Measurements from ENCODE around the gene WDR27.

WDR27 gene

DNA sequence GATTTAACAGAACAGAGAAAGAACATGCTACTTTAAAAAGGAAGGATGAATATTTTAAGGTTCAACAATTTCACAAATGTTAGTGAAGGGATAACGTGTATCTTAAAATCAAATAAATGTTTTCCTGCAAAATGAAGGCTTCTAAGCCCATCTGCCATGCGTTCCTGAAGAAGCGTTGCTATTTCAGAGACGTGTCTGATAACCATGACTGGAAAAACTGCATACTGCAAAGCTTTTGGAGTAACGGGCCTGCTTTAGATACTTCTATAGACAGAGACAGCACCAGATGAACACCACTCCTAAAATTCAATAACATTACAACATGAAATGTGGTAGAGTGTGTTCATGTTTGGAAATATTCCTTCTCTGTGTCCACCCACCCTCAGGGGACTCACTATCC is 126.0 kb downstream of the WDR27 start:
- no peak overlapping the region for H3K27ac ChIP-seq (ENCODE audit: low read depth, low read length)
- H3K27me3 ChIP-seq (ENCODE audit: control insufficient read depth, insufficient read depth, low read length), result no peaks in the 10 kb centered on the region
- no peaks in the 10 kb centered on the region for H3K36me3 ChIP-seq (ENCODE audit: control insufficient read depth, insufficient read depth, low read length)
- H3K4me3 ChIP-seq (ENCODE audit: low read length), result no peak overlapping the region
- no peak overlapping the region for H3K9ac ChIP-seq (ENCODE audit: low read length)
- H3K4me1 ChIP-seq (ENCODE audit: control insufficient read depth, insufficient read depth, low read length), result no peaks in the 10 kb centered on the region

DNA sequence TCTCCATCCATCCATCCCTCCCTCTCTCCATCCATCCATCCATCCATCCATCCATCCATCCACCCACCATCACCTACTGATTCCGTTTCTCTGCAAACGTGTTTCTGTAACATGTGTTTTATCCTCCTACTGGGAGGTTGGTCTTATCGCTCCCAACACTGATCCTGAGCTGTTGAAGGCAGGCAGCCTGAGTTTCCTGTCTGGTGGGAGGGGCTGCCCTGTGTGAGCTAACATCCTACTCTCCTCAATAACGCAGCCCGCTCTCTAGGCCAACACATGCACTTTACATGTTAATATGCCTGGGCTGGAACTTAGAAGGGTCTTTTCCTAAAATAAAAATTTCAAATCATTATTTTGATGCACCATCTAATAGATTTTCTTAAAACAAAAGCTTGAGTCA is 126.5 kb downstream of the WDR27 start:
- no peak overlapping the region for H3K9ac ChIP-seq (ENCODE audit: low read length)
- no peaks in the 10 kb centered on the region for H3K36me3 ChIP-seq (ENCODE audit: control insufficient read depth, insufficient read depth, low read length)
- H3K4me3 ChIP-seq (ENCODE audit: low read length), result no peak overlapping the region
- H3K27ac ChIP-seq (ENCODE audit: low read depth, low read length), result no peak overlapping the region
- H3K4me1 ChIP-seq (ENCODE audit: control insufficient read depth, insufficient read depth, low read length), result no peaks in the 10 kb centered on the region
- H3K27me3 ChIP-seq (ENCODE audit: control insufficient read depth, insufficient read depth, low read length), result no peaks in the 10 kb centered on the region

DNA sequence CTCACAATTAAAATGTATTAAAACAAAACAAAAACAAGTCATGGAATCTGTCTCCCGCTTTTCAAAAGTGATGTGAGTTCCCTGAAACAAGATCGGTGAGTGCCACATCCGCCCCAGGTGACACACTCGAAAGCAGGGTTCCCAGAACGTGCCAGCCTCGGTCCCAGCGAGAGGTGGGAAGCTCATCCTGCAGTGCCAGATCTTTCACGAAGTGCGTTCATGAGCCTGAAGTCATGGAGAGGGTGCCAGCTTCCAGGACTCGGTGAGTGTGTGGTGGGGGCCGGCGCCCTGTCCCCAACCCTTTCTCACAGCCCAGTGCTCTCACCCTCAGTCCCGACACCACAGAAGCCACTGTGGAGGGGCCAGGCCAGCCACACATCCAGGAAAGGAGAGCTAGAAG is 127.4 kb downstream of the WDR27 start:
- no peaks in the 10 kb centered on the region for H3K36me3 ChIP-seq (ENCODE audit: control insufficient read depth, insufficient read depth, low read length)
- H3K27ac ChIP-seq (ENCODE audit: low read depth, low read length), result no peak overlapping the region
- H3K4me1 ChIP-seq (ENCODE audit: control insufficient read depth, insufficient read depth, low read length), result no peaks in the 10 kb centered on the region

DNA sequence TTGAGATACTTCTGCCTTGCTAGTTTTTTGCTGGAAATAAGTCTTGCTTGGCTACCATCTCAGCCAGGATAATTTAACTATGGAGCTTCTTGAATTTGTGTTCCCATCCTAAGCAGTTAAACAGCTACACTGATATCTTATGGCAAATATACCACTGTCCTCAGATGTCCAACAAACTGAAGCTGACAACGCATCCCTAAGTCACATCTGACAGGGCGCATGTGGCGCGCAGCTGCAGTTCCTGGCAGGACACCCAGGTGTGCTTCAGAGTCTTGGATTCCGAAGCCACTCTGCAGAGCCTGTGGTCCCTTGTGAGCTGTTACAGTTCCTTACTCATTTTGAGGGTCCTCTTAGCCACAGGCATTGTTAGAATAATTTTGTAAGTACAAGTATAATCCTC is 127.9 kb downstream of the WDR27 start:
- Histone ChIP-seq H3K27me3 (ENCODE audit: control insufficient read depth, insufficient read depth, low read length) (no peaks in the 10 kb centered on the region), H3K4me3 (ENCODE audit: low read length) (no peak overlapping the region), H3K27ac (ENCODE audit: low read depth, low read length) (no peak overlapping the region), H3K9ac (ENCODE audit: low read length) (no peak overlapping the region), H3K4me1 (ENCODE audit: control insufficient read depth, insufficient read depth, low read length) (no peaks in the 10 kb centered on the region), H3K36me3 (ENCODE audit: control insufficient read depth, insufficient read depth, low read length) (no peaks in the 10 kb centered on the region)

More for the DNA sequence above, 127.4 kb downstream of the WDR27 start:
- H3K27me3 ChIP-seq (ENCODE audit: control insufficient read depth, insufficient read depth, low read length), result no peaks in the 10 kb centered on the region
- H3K9ac ChIP-seq (ENCODE audit: low read length), result no peak overlapping the region
- no peak overlapping the region for H3K4me3 ChIP-seq (ENCODE audit: low read length)

DNA sequence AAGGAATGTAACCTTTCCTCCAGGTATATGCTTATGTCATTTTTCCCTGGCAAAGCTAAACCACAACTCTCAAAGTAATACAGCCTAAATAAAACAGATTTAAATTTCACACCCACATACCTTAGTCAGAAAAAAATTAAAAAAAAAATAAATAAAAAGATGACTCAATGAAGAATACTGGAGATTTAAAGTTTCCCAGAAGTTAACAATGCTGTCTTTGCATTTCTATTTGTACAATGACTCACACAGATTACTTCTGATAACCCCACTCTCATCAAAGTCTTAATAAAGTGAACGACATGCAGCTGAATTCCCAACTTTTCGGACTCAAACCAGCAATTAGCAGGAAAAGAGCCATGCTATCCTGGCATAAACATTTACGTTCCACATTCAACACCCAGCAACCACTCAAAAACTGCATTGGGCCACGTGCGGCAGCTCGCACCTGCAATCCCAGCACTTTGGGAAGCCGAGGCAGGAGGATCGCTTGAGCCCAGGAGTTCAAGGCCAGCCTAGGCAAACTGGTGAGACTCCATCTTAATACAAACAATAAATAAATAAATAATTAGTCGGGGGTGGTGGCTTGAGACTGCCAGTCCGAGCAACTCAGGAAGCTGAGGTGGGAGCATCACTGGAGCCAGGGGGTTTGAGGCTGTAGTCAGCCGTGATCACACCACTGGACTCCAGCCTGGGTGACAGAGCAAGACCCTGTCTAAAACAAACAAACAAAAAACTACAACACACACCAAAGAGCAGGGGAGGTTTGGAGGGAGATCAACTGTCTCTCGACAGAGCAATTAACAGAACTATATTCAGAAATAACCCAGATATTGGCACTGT is 130.5 kb downstream of the WDR27 start:
- Histone ChIP-seq H3K27me3 (ENCODE audit: control insufficient read depth, insufficient read depth, low read length) (no peaks in the 10 kb centered on the region), H3K27ac (ENCODE audit: low read depth, low read length) (no peak overlapping the region), H3K36me3 (ENCODE audit: control insufficient read depth, insufficient read depth, low read length) (no peaks in the 10 kb centered on the region), H3K4me1 (ENCODE audit: control insufficient read depth, insufficient read depth, low read length) (no peaks in the 10 kb centered on the region), H3K9ac (ENCODE audit: low read length) (no peak overlapping the region), H3K4me3 (ENCODE audit: low read length) (no peak overlapping the region)

DNA sequence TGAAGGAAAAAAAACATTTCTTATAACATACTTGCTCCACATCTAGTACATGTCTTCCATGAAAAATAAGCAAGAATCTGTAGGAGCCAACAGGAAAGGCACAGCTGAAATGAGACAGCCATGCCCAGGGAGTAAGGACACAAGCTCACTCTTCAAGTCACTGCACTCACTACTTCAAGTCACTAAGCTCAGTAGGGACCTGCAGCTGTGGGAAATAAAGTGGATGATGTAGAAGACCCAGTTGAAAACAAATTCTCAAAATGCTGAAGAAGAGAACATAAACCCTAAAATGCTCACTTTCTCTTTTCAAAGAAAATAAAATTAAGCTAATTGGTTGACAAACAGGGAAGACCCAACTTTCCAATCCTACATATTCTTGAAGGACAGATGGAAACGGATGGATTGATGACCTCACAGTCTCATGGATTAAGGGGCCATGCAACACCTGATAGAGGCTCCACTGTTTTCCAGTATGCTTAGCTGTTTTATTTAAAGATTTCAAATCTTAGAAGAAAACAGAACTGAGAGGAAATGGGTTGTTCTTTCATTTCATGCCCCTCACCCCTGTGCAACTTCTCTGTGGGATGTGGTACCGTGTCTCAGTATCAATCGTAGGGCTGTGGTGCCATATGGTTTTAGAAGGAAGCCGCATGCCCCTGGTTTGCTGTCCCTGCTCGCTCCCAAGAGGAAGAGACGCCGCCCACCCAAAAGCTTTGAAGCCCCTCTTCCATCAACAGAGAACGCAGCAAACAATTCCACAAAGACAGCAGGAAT is 133.3 kb downstream of the WDR27 start:
- H3K36me3 ChIP-seq (ENCODE audit: control insufficient read depth, insufficient read depth, low read length), result no peaks in the 10 kb centered on the region
- H3K4me1 ChIP-seq (ENCODE audit: control insufficient read depth, insufficient read depth, low read length), result no peaks in the 10 kb centered on the region
- H3K4me3 ChIP-seq (ENCODE audit: low read length), result no peak overlapping the region
- no peaks in the 10 kb centered on the region for H3K27me3 ChIP-seq (ENCODE audit: control insufficient read depth, insufficient read depth, low read length)
- H3K9ac ChIP-seq (ENCODE audit: low read length), result no peak overlapping the region
- no peak overlapping the region for H3K27ac ChIP-seq (ENCODE audit: low read depth, low read length)

DNA sequence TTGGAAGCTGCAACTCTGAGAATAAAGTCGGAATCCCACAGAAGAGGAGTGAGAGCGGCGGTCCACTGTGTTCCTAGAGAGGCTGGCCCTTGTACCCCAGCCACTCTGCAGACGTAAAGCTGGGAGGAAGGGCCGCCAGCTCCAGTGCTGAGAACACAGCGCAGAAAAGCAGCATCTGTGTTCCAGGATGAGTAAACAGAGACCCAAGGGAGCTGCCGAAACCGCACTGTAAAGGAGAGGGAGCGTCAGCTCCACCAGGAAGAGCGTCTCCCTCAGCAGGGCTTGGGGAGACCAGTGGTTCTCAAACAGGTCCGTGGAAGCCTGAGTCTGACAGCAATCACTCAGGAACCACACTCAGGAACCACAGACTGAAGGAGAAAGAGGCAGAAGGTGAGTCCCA is 134.0 kb downstream of the WDR27 start:
- Histone ChIP-seq H3K4me3 (ENCODE audit: low read length) (no peak overlapping the region), H3K27ac (ENCODE audit: low read depth, low read length) (no peak overlapping the region), H3K27me3 (ENCODE audit: control insufficient read depth, insufficient read depth, low read length) (no peaks in the 10 kb centered on the region), H3K4me1 (ENCODE audit: control insufficient read depth, insufficient read depth, low read length) (no peaks in the 10 kb centered on the region), H3K36me3 (ENCODE audit: control insufficient read depth, insufficient read depth, low read length) (no peaks in the 10 kb centered on the region), H3K9ac (ENCODE audit: low read length) (no peak overlapping the region)

DNA sequence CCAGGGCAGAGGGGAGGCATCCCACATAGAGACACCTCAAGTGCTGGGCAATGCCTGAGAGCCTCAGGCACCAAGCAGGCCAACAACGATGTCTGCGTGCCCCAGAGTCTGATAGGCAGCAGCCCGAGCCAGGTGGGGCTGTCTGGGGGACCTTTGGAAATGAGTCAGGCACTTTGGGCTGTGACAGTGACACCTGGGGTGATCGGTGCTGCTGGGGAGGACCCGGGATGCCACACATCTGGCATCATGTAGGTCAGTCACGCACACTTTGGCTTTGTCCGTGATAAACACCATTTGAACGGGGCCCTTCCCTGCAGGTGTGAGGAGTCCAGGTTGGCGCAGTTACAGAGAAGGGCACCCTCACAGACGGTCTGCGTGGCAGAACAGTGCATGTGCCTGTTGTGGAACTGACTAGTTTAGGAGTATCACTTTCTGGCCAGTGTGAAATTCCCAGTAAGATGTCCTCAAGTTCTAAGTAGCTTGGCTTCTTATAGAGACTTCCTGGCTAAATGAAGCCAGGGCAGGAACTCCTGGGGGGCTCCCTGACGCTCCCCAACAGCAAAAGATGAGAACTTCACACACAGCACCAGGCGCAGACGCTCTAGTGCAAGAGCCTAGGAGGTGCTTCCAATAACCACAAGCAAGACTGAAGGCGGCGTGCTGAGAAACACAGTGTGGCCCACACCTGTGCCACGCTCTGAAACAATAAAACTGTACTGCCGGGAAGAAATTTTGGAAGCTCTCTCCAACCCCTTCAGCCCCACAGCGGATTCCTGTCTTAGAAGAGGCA is 134.7 kb downstream of the WDR27 start:
- Histone ChIP-seq H3K36me3 (ENCODE audit: control insufficient read depth, insufficient read depth, low read length) (no peaks in the 10 kb centered on the region), H3K4me1 (ENCODE audit: control insufficient read depth, insufficient read depth, low read length) (no peaks in the 10 kb centered on the region), H3K4me3 (ENCODE audit: low read length) (no peak overlapping the region), H3K27ac (ENCODE audit: low read depth, low read length) (no peak overlapping the region), H3K27me3 (ENCODE audit: control insufficient read depth, insufficient read depth, low read length) (no peaks in the 10 kb centered on the region), H3K9ac (ENCODE audit: low read length) (no peak overlapping the region)

DNA sequence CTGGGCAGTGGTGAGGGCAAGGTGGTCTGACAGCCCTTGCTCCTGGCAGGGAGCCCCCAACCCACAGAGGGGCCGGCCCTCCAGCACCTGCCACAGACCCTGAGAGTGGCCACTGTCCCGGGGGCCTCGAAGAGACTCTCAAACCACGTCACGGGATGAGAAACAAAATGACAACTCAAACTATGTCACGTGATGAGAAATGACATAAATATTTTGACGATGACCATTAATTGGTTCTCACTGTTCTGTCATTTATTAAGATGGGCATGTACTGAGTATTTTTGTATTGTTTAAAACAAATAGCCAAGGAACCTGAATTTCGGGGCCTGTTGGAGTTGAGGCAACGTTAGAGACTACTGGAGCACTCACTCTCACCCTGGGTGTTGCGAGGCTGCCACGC is 135.5 kb downstream of the WDR27 start:
- Histone ChIP-seq H3K36me3 (ENCODE audit: control insufficient read depth, insufficient read depth, low read length) (no peaks in the 10 kb centered on the region), H3K4me1 (ENCODE audit: control insufficient read depth, insufficient read depth, low read length) (no peaks in the 10 kb centered on the region), H3K9ac (ENCODE audit: low read length) (no peak overlapping the region), H3K4me3 (ENCODE audit: low read length) (no peak overlapping the region), H3K27me3 (ENCODE audit: control insufficient read depth, insufficient read depth, low read length) (no peaks in the 10 kb centered on the region), H3K27ac (ENCODE audit: low read depth, low read length) (no peak overlapping the region)

DNA sequence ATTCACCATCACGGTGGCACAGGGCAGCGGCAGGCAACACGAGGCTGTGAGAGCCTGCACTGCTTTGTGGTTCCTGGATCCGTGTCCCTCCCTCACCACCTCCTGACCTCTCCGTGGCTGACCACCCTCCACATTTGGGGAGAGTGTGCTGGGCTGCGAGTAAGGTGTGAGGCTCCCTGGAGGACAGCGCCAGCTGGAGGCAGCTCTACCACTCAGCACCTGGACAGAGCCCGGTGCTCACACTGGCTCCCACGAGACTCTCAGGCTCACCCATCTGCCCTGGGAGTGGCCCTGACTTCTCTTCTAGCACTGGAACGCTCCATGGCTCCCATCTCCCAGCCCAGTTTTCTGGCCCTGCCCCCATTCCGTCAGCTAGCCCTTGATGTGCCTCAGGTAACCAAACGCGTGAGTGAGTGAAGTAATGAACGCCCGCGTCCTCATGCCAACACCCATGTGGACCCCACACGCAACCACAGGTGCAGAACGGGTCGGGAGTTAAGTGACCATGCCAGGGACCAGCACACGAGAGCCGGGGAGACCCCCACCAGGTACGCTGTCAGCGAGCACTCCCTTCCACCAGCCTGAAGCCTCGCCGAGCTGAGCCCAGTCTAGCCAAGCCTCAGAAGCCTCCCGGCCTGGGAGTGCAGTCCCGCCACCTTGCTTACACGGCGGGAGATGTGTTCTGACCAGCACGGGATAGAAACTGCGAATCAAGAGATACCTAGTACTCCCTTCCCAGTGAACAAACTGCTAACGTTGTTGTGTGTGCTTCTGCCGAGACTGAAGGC is 137.2 kb downstream of the WDR27 start:
- Histone ChIP-seq H3K27ac (ENCODE audit: low read depth, low read length) (no peak overlapping the region), H3K36me3 (ENCODE audit: control insufficient read depth, insufficient read depth, low read length) (no peaks in the 10 kb centered on the region)

DNA sequence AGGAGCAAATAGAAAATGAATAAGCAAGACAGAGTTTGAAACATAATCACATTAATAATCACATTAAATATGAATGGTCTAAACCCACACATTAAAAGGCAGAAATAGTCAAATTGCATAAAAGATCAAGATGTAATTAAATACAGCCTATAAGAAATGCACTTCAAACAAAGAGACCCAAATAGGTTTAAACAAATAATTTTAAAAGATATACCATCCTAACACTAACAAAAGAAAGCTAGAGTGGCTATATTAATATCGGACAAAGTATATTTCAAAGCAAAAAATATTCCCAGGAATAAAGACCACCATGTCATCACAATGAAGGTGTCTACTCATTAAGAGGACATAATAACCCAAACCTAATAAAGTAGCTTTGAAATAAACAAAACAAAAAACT is 140.2 kb downstream of the WDR27 start:
- Histone ChIP-seq H3K27ac (ENCODE audit: low read depth, low read length) (no peak overlapping the region), H3K9ac (ENCODE audit: low read length) (no peak overlapping the region), H3K4me3 (ENCODE audit: low read length) (no peak overlapping the region), H3K4me1 (ENCODE audit: control insufficient read depth, insufficient read depth, low read length) (no peaks in the 10 kb centered on the region), H3K36me3 (ENCODE audit: control insufficient read depth, insufficient read depth, low read length) (no peaks in the 10 kb centered on the region), H3K27me3 (ENCODE audit: control insufficient read depth, insufficient read depth, low read length) (no peaks in the 10 kb centered on the region)

More for the DNA sequence above, 137.2 kb downstream of the WDR27 start:
- no peaks in the 10 kb centered on the region for H3K4me1 ChIP-seq (ENCODE audit: control insufficient read depth, insufficient read depth, low read length)
- no peak overlapping the region for H3K4me3 ChIP-seq (ENCODE audit: low read length)
- no peak overlapping the region for H3K9ac ChIP-seq (ENCODE audit: low read length)
- no peaks in the 10 kb centered on the region for H3K27me3 ChIP-seq (ENCODE audit: control insufficient read depth, insufficient read depth, low read length)

DNA sequence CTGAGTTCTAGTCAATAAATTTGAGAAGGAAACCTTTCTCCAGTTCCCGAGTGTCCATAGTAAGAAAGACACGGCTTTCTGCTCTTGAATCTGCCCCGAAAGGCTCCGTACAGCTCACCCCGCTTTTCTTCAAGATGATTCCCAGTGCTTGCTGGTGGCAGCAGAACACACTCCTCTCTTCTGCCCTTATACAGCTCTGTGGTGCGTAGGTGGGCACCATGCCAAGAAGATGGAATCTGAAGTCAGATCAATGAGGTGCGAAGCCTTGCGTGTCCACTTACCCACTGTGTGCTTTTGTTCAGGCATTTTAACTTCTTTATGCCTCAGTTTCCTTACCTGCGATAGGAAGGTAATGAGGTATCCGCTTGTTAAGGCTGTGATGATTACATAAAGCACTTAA is 142.2 kb downstream of the WDR27 start:
- H3K4me3 ChIP-seq (ENCODE audit: low read length), result no peak overlapping the region
- H3K9ac ChIP-seq (ENCODE audit: low read length), result no peak overlapping the region
- no peaks in the 10 kb centered on the region for H3K4me1 ChIP-seq (ENCODE audit: control insufficient read depth, insufficient read depth, low read length)
- no peaks in the 10 kb centered on the region for H3K36me3 ChIP-seq (ENCODE audit: control insufficient read depth, insufficient read depth, low read length)
- no peaks in the 10 kb centered on the region for H3K27me3 ChIP-seq (ENCODE audit: control insufficient read depth, insufficient read depth, low read length)
- no peak overlapping the region for H3K27ac ChIP-seq (ENCODE audit: low read depth, low read length)

Measured in rectal smooth muscle tissue (tissue), 1 donor.